GM19193 (cell line): ENCODE measurements around the gene BRAF.

Source experiments
- POLR2A ChIP-seq: IDR thresholded peaks from 4 replicates; pipeline ENCODE4 v1.6.1; 2011; ENCODE audit not compliant: insufficient read depth, insufficient read length; ENCODE audit errors: extremely low read depth

Gene BRAF

DNA sequence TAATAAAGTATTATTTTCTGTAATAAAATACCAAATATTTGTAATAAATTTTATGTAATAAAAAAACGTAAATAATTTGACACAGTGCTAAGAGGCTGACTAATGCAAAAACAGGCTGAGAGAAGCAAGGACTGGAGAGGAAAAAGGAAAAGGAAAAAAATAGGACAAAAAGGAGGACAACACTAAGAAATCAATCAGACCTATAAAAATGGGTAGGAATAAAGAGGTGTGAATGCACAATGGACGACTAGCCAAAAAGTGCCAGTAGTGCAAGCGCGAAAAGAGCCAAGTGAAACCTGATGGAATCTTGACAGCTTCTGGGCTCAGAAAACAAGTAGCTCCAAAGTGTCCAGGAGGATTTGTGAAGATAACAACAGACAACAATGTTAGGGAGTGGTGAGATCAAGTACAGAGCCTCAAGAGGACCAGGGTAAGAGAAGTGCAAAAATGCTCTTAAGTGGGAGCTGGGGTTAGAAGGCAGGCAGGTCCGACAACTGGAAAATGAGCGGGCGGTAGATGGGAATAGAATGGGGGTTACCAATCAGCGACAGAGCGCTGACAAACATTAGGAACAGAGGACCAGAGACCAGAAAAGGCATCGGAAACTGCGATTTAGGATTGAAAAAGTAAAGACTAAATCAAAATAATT lies 1.2 kb downstream of the BRAF start:
- TF ChIP-seq POLR2A = no peak

DNA sequence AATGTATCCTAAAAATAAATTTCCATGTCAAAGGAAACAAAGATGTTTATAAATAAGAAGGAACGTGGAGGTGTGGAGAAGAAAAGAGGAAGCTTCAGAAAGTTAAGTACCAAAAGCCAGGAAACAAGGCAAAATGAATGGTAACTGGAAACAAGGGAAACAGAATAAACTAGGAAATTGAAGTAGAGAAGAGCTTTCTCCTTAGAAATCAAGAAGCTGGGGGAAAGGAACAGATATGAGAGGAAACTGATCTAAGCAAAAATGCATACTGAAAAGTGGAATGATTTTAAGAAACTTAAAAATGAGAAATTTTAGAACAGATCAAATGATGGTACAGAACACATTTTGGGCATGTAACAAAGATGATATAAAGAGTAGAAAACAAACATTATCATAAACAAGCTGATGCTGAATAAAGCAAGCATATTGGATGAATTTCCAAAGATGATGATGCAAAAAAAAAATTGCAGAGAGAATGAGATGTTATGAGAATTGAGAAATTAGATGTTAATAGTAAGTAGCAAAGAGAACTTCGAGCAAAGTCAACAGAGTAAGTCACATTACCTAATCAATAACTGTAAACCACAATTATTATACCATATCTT lies 1.9 kb downstream of the BRAF start:
- TF ChIP-seq POLR2A = no peak

DNA sequence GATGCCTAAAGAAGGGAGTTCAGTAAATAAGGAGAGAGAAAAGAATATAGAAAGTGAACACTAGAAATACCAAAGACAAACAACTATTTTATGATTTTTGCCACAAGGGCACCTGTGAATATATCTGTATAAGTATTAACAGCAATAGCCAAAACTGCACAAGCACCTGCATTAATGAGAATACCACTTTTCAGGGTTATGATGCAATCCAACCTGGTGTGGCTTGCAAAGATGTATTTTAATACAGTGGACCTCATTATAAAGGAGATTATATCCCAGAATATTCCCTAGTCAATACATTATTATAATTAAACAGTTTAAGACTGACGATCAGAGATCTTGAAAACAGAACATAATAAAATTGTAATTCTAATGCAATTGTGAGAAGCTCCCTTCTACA lies 4.0 kb downstream of the BRAF start:
- TF ChIP-seq POLR2A = no peak

- TF ChIP-seq POLR2A = no peak
These were observed 6.5 kb downstream of the BRAF start for GRCh38 chr7:140918236-140918635.

GRCh38 chr7:140917258-140917657 lies 7.5 kb downstream of the BRAF start:
- no peak for TF ChIP-seq POLR2A

GRCh38 chr7:140915935-140916555 lies 8.7 kb downstream of the BRAF start:
- TF ChIP-seq POLR2A = no peak

GRCh38 chr7:140914083-140914482 lies 10.6 kb downstream of the BRAF start:
- no peak for TF ChIP-seq POLR2A

GRCh38 chr7:140911746-140912145 lies 13.0 kb downstream of the BRAF start:
- TF ChIP-seq POLR2A = no peak

DNA sequence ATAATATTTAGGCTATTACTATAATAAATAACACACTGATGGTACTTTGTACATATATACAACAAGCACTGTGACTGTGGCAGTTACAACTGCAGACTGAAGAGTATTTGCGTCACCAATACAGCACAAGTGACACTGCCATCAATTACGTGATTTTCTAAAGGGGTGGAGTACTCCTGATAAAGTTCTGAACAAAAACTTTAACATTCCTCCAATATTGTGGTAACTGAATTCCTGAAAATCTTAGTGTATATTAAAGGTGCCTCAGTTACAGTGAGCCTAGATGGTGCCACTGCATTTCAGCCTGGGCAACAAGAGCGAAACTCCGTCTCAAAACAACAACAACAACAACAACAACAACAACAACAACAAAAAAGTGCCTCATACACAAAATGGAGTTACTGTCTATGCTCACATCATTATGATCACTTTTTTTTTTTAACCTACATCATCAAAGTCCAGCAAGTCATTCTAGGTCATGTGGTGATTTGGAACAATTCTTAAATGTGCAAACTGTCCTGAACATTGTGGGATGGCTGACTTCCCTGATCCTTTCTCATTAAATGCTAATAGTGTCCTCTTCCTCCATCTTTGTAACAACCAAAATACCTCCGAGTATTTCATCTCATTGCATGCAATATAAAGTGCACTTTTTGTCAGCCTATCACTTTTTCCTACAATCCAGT lies 15.1 kb downstream of the BRAF start:
- no peak for TF ChIP-seq POLR2A

GRCh38 chr7:140908361-140908760 lies 16.4 kb downstream of the BRAF start:
- no peak for TF ChIP-seq POLR2A

GRCh38 chr7:140903741-140904480 lies 20.8 kb downstream of the BRAF start:
- no peak for TF ChIP-seq POLR2A

DNA sequence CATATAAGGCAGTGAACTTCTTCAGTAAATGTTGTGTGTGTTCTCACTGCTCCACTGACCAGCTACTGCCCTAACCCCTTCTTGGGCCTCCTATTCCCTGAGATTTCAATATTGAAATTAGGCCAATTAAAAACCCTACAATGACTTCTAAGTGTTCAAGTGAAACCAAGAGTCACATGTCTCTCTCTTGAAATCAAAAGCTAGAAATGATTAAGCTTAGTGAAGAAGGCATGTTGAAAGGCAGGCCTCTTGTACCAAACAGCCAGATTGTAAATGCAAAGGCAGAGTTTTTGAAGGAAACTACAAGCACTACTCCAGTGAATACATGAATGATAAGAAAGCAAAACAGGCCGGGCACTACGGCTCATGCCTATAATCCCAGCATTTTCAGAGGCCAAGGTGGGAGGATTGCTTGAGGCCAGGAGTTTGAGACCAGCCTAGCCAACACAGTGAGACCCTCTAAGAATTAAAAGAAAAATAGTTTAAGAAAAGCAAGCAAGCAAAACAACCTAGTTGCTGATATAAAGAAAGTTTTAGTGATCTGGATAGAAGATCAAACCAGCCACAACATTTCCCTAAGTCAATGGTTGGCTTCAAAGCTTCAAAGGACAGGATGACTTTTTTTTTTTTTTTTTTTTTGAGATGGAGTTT lies 22.3 kb downstream of the BRAF start:
- TF ChIP-seq POLR2A = no peak

DNA sequence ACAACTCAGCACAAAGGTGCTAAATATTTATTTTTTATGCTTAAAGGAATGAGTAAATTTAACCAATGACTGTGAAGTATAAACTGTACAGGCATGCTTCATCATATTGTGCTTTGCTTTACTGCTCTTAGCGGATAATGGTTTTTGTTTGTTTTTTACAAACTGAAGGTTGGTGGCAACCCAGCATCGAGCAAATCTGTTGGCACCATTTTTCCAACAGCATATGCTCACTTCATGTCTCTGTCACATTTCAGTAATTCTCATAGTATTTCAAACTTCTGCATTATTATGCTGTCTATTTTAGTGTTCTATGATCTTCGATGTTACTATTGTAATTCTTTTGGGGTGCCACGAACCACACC lies 22.8 kb downstream of the BRAF start:
- no peak for TF ChIP-seq POLR2A

- no peak for TF ChIP-seq POLR2A
These were observed 24.8 kb downstream of the BRAF start for GRCh38 chr7:140899883-140900282.
